Neural crest cell (in vitro differentiated cells): ENCODE results near the gene TRA2B. TPM values are rescaled to one million over a fixed set of nuclear protein-coding genes. Genes with fewer than 3 reads are reported as not detected.

Source experiments
- DNase-seq: peaks from one replicate; pipeline ENCODE4 v3.0.0; 2021; ENCODE audit warnings: low read depth, mixed read lengths, low spot score
- H3K27ac Mint-ChIP-seq: one replicate; pipeline ENCODE4 v1.8.0; 2021; ENCODE audit warnings: mild to moderate bottlenecking, mixed read lengths; ENCODE audit not compliant: unreplicated experiment
- H3K27me3 Mint-ChIP-seq: 2 replicates; pipeline ENCODE4 v1.8.0; 2021; ENCODE audit warnings: low read depth, mild to moderate bottlenecking, mixed read lengths
- H3K36me3 Mint-ChIP-seq: 2 replicates; pipeline ENCODE4 v1.8.0; 2021; ENCODE audit warnings: low read depth, mild to moderate bottlenecking, mixed read lengths
- H3K4me1 Mint-ChIP-seq: 2 replicates; pipeline ENCODE4 v1.8.0; 2021; ENCODE audit warnings: mixed read lengths
- H3K4me3 Mint-ChIP-seq: one replicate; pipeline ENCODE4 v1.8.0; 2021; ENCODE audit warnings: mild to moderate bottlenecking, mixed read lengths
- H3K9me3 Mint-ChIP-seq: 2 replicates; pipeline ENCODE4 v1.8.0; 2021; ENCODE audit warnings: mixed read lengths
- CTCF ChIP-seq: fragments of 200-600 bp; sonication (generic); conservative IDR thresholded peaks from 2 replicates; pipeline ENCODE4 v1.5.0; 2021; ENCODE audit warnings: antibody characterized with exemption, mild to moderate bottlenecking
- total RNA-seq: library from RNA; stranded (reverse); gene quantifications from 2 replicates; pipeline ENCODE4 v1.2.1, GENCODE V29; 2021

The TRA2B gene
- total RNA-seq, 1 donor from 2014 or later, result 314 TPM

GRCh38 chr3:185981621-185982020 lies 43.8 kb upstream of the TRA2B start:
- TF ChIP-seq CTCF, result no peak
- no peak for DNase-seq
- Mint-ChIP-seq H3K27ac (no peak overlapping the region), H3K4me1 (peaks cover 7% of the 10 kb centered on the region), H3K36me3 (no peaks in the 10 kb centered on the region), H3K4me3 (no peak overlapping the region), H3K9me3 (no peaks in the 10 kb centered on the region), H3K27me3 (peaks cover 22% of the 10 kb centered on the region)

- Mint-ChIP-seq H3K27ac (no peak overlapping the region), H3K4me3 (no peak overlapping the region), H3K9me3 (no peaks in the 10 kb centered on the region), H3K36me3 (no peaks in the 10 kb centered on the region), H3K27me3 (peaks cover 22% of the 10 kb centered on the region), H3K4me1 (peaks cover 7% of the 10 kb centered on the region)
- no peak for TF ChIP-seq CTCF
- DNase-seq, result no peak
Observed at GRCh38 chr3:185979721-185980121, 41.9 kb upstream of the TRA2B start.

- DNase-seq, result no peak
- TF ChIP-seq CTCF, result no peak
- H3K9me3 Mint-ChIP-seq, result no peaks in the 10 kb centered on the region
- H3K36me3 Mint-ChIP-seq, result no peaks in the 10 kb centered on the region
- H3K4me1 Mint-ChIP-seq, result peaks cover under 1% of the 10 kb centered on the region
- no peak overlapping the region for H3K27ac Mint-ChIP-seq
- peaks cover 20% of the 10 kb centered on the region for H3K27me3 Mint-ChIP-seq
- no peak overlapping the region for H3K4me3 Mint-ChIP-seq
Observed at GRCh38 chr3:185978516-185978915, 40.7 kb upstream of the TRA2B start.

- Mint-ChIP-seq H3K36me3 (no peaks in the 10 kb centered on the region), H3K27me3 (peaks cover 15% of the 10 kb centered on the region), H3K9me3 (no peaks in the 10 kb centered on the region), H3K4me1 (no peaks in the 10 kb centered on the region), H3K4me3 (no peak overlapping the region), H3K27ac (no peak overlapping the region)
- no peak for DNase-seq
- peak; percentile 34 for TF ChIP-seq CTCF
Observed at GRCh38 chr3:185977679-185978040, 39.8 kb upstream of the TRA2B start.

GRCh38 chr3:185976977-185977678 lies 39.3 kb upstream of the TRA2B start:
- H3K36me3 Mint-ChIP-seq, result no peaks in the 10 kb centered on the region
- no peaks in the 10 kb centered on the region for H3K4me1 Mint-ChIP-seq
- H3K27ac Mint-ChIP-seq, result no peak overlapping the region
- DNase-seq, result peak; percentile 91
- H3K9me3 Mint-ChIP-seq, result no peaks in the 10 kb centered on the region
- H3K4me3 Mint-ChIP-seq, result no peak overlapping the region
- TF ChIP-seq CTCF, result peak; percentile 93
- peaks cover 10% of the 10 kb centered on the region for H3K27me3 Mint-ChIP-seq
